Suprapubic skin (tissue), 3 donors: ENCODE data around the gene TGFBR3.

Experiments
- CTCF ChIP-seq, 2 donors: fragments of 200-600 bp in 1 of 2; fragments of 450-650 bp in 1 of 2; sonication (generic) in 1 of 2; IDR thresholded peaks; one replicate each; pipeline ENCODE4 v1.5.1; 2016 to 2019; ENCODE audit warnings: antibody characterized with exemption in 2 of 2, mild to moderate bottlenecking in 1 of 2, moderate library complexity in 1 of 2
- EP300 ChIP-seq: sonication (generic); formaldehyde crosslinking; IDR thresholded peaks from one replicate; pipeline ENCODE4 v1.6.1; 2017; ENCODE audit warnings: antibody characterized with exemption

- TF ChIP-seq EP300 (no peak), CTCF (IDR thresholded peaks at IDR 0.05) (no peak)
These were observed 6.2 kb downstream of the TGFBR3 start for GRCh38 chr1:91879733-91880132.
